Skin epidermis (tissue), 12 donors: Measurements from ENCODE around the gene MORN1.
A peak's percentile ranks its signal among the peaks of the same experiment; 100 is the strongest.
"Not testable (repeated sequence)": the region's sequence is repeated elsewhere in the genome, so short reads cannot be mapped to it uniquely, and the experiment has no call there.

ENCODE experiments used
- H3K27ac ChIP-seq, 21 experiments: fragments of 200-600 bp; sonication (generic) in 11 of 21; one replicate each; pipeline ENCODE4 v1.5.0; 2020; ENCODE audit warnings: mild to moderate bottlenecking in 3 of 21, inconsistent platforms in 2 of 21, moderate library complexity in 2 of 21
- H3K4me3 ChIP-seq, 7 experiments: fragments of 200-600 bp; sonication (generic) in 2 of 7; one replicate each; pipeline ENCODE4 v1.5.0; 2020; ENCODE audit warnings: inconsistent platforms in 2 of 7, mild to moderate bottlenecking in 2 of 7, moderate library complexity in 1 of 7

Gene MORN1

DNA sequence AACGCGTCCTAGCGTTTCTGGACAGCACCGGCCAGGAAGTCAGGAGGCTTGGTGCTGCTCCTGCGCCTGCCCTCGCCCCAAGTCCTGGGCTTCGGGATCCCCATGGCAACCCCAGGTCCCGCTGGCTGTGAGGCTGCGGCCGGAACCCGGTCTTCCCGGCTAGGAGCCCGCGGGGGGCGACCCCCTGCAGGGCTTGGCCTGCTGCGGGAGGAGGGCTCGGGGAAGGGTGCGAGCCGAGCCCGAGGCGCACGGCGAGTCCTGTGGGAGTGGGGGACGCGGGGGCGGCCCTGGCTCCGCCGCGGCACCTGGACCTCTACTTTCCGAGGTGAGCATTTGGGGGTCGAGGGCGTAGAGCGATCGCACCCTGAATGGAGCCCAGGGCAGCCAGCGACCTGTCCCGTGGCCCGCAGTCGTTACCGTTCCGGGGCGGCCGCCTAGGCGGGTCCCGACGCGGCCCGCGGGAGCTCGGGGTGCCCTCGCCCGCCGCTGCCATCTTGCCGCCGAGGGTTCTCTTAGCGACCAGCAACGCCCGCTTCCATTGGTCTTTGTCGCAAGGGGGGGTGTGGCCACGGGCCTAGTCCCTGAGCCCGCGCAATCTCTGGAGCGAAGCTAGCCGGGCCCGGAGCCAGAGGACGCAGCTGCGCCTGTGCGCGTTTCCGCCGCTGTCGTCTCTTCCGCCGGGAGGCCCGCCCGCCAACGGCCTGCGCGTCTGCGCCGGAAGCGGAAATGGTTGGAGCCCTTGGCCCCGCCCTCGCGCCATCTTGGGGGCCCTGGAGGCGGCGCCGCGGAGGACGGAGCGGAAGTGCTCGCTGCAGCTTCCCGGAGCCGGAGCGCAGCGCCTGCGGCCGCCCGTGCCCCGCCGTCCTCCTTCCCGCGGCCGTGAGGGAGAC, at the start of gene MORN1, which contains the start of gene RER1:
Gene MORN1, minus strand, starts transcription at position 514 of the 890 bp plus-strand sequence. Its CDS starts 21 bp downstream, at position 493.
Gene RER1, plus strand, starts transcription at position 801 of the 890 bp plus-strand sequence. CDS start 3,950 bp downstream, outside the sequence.
- H3K4me3 ChIP-seq: peak within 1 kb of the TSS; percentile 76 to 99 (median 97)
- peak within 1 kb of the TSS; percentile 65 to 98 (median 91) for H3K27ac ChIP-seq

DNA sequence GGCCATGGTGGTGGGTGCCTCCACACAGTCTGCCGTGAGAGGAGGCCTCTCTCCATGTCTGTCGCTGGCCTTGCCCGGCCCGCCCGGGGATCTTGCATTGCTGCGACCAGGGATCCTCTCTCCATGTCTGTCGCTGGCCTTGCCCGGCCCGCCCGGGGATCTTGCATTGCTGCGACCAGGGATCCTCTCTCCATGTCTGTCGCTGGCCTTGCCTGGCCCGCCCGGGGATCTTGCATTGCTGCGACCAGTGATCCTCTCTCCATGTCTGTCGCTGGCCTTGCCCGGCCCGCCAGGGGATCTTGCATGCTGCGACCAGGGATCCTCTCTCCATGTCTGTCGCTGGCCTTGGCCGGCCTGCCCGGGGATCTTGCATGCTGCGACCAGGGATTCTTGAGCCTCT, 49.0 kb upstream of the MORN1 start:
- H3K27ac ChIP-seq, H3K4me3 ChIP-seq: not testable (repeated sequence)

DNA sequence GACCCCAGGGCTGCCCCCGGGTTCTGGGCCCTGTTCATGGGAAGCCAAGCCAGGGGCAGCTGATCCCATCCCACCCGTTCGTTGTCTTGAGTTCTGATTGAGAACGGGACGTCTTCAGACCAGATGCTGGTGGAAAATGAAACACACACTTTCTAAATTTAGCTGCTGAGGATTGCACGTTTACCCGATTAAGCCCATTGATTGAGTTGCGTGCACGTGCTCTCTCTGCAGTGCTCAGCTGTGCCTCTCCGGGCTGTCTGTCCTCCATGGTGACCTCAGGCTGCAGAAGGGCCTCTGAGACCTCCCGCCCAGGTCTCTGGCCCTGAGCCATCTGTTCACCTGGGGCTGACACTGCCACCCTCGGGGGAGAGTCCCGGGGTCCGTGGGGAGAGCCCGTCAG, 48.0 kb upstream of the MORN1 start:
- Histone ChIP-seq H3K27ac (no peak overlapping the region), H3K4me3 (no peak overlapping the region)

DNA sequence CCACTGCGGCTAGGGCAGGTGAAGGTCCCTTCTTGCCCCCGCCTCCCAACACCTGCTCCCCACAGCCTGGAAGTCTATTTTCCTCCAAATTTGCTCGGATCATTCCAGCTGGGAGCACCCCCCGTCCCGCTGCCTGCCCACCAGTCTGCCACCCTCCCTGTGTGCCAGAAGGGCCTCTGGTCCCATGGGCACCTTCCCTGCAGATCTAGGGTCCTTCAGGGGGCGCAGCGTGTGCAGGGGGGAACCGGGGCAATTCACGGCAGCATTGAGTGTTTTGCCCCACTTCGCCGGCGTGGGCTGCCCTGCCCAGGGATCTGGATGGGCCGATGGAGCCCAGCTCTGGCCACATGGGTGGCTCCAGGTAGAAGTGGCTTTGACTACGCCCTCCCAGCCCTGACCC, 47.3 kb upstream of the MORN1 start:
- Histone ChIP-seq H3K4me3 (no peak overlapping the region), H3K27ac (no peak overlapping the region)

DNA sequence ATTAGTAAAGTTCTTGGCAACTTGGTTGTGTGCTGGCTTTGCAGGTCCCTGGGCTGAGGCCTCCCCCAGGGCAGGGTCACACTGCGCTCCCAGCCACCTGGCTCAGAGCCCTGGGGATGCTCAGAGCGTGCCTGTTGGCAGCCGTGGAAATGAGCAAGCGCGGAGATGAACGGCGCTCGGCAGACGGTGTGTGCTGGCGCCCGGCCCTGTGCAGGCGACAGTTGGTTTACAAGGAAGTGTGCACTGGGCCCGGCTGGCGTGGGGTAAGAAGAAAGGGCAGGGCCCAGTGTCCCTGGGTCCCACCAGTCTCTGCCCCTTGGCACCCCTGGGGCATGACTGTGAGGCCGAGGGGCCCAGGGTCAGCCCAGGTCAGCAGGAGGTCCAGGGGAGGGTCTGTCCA, 46.7 kb upstream of the MORN1 start:
- Histone ChIP-seq H3K4me3 (no peak overlapping the region), H3K27ac (no peak overlapping the region)

DNA sequence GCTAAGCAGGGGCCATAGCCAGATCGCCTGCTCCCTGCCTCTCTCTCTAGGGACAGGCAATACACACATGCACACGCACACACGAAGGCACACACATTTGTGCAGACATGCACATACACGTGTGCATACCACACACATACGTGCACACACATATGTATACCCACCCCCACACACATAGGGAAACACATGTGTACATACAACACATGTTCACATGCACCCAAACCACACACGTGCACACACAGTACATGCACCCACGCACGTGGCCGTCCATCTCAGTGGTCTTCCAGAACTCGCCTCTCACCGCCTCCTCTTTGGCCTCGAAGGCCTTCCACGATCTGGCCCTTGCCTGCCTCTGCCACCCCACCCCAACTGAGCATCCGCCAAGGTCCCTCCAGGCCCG, 46.3 kb upstream of the MORN1 start:
- Histone ChIP-seq H3K27ac (no peak overlapping the region), H3K4me3 (no peak overlapping the region)

DNA sequence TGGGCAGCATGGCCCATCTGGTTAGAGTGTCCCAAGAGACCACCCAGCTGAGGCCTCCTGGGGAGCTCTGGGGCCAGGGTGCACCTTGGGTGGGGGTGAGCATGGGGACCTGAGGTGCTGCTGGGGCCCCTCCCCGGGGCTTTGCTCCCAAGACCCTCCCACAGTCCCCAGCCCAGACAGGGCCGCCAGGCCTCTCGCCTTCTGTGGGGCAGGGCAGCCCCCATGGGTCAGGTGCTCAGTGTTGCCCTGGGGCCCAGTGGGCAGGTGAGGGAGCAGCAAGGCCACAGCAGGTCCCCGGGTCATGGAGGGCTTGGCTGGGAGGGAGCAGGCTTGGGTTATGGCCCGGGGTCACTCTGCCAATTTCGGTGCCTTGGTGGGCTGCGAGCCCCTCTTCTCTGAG, 45.5 kb upstream of the MORN1 start:
- Histone ChIP-seq H3K4me3 (no peak overlapping the region), H3K27ac (no peak overlapping the region)

DNA sequence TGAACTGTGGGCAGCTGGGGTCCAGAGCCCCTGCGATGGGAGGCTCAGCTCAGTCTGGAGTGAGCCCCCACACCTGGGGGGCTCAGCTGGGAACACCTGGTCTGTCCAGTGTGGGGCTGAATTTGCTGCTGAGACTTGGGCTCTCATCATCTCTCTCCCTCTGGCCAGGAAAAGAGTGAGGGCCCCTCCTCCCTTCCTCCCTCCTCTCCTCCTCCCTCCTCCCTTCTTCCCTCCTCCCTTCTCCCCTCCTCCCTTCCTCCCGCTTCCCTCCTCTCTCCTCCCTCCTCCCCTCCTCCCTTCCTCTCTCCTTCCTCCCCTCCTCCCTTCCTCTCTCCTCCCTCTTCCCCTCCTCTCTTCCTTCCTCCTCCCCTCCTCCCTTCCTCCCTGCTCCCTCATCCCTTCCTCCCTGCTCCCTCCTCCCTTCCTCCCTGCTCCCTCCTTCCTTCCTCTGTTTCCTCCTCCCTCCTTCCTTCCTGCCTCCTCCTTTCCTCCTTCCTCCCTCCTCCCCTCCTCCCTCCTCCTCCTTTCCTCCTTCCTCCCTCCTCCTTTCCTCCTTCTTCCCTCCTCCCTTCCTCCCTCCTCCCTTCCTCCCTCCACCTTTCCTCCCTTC, 44.5 kb upstream of the MORN1 start:
- Histone ChIP-seq H3K4me3 (no peak overlapping the region), H3K27ac (no peak overlapping the region)

DNA sequence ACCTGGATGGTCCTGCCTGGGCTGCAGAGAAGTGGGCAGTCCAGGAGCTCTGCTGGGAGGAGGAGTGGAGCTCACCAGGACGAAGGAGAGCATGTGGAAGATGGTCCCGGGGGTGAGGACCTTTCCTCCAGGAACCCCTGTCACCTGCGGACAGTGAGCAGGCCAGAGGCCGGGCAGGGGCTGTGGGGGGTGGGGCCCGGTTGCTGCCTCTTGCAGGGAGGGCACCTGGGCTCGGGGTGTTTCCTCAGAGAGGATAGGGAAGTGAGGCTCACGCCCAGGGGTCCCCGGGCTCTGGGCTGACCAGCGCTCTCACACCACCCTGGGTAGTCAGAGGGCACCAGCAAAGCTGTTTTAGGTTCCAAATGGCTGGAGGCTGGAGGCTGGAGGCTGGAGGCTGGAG, 43.7 kb upstream of the MORN1 start:
- H3K4me3 ChIP-seq: no peak overlapping the region
- H3K27ac ChIP-seq: no peak overlapping the region

DNA sequence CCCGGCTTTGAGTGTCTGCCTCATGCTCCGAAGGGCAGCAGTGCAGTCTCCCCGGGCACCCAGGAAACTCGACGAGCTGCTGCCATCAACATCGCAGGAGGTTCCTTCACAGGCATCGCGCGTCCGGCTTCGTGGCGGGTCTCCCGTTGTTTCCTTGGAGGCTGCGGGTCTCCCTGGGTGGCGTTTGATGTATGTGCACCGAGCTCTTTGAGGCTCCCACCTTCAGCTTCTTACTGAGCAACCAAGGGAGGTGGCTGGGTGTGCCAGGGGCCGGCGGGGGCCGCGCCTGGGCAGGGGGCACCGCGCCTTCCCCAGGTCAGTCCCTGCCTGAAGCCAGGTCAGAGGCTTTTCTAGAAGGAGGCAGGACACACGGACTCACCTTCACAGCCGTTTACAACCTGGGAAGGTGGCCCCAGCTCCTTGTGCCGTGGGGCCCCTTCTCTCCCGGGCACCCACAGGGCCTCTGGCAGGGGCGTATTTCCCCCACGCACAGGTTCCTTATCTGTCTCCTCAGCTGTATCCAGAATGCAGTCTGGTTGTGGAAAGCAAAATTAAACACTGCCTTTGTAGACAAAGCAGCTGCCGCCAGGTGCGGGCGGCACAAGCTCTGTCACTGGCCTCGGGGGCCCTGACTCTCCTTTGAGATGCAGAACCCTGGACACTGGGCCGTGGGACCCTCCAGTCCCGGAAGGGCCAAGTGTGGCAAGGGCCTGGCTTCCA, 42.7 kb upstream of the MORN1 start:
- Histone ChIP-seq H3K27ac (no peak overlapping the region), H3K4me3 (no peak overlapping the region)

DNA sequence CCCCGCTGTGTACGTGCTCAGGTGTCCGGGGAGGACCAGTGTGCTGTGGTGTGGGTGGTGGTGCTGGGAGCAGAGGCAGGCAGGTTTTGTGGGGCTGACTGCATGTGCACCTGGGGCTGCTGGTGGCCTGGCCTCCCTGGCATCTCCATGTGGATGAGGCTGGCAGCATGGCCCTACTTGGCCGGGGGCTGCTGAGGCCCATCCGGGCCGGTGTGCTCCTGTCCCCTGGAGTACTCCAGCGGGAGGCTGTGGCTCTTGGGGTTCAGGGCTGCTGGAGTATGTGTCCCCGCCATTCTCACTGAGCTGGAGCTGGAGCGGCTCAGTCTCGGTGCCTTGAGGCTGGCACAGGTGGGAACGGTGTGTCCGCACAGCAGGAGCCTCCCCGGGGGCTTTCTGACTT, 41.8 kb upstream of the MORN1 start:
- Histone ChIP-seq H3K4me3 (no peak overlapping the region), H3K27ac (no peak overlapping the region)

DNA sequence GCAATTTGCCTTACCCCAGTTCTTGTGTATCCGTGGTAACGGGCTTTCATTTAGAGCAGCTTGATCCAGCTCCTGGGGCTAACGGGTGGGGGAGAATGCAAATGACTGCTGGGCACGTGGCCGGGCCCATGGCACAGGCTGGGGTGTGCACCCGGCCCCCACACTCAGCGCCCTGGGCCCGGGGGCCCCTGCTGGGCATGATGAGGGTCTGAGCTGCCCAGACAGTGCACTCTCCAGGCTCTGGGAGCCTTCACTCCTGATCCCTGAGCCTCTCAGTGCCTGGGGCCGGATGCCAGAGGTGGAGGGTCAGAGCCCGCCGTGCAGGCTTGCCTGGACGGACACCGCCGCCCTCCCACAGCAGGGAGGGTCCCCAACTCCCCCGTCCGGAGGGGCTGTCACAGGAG, 41.1 kb upstream of the MORN1 start:
- Histone ChIP-seq H3K4me3 (no peak overlapping the region), H3K27ac (no peak overlapping the region)

DNA sequence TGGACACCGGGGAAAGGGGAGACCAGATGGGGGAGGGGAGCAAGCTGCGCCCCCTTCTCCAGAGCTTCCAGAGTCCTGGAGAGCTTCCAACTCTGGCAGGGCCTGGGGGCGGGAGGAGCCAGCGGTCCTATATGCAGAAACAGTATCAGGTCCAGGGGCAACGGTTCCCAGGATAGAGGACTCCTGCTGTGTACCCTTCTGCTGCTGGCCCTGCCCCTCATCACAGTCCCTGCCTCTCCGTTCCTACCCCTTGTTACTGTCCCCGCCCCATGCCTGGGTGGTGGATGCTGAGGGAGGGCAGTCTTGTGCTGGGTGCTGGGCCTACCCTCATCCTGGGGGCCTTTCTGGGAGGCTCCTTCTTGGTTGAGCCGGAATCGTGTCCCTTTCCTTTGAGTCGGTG, 40.2 kb upstream of the MORN1 start:
- H3K4me3 ChIP-seq: peak overlapping the region in 1 of 7 experiments; percentile 31
- peak overlapping the region in 3 of 21 experiments; percentile 6 to 47 (median 19) for H3K27ac ChIP-seq

DNA sequence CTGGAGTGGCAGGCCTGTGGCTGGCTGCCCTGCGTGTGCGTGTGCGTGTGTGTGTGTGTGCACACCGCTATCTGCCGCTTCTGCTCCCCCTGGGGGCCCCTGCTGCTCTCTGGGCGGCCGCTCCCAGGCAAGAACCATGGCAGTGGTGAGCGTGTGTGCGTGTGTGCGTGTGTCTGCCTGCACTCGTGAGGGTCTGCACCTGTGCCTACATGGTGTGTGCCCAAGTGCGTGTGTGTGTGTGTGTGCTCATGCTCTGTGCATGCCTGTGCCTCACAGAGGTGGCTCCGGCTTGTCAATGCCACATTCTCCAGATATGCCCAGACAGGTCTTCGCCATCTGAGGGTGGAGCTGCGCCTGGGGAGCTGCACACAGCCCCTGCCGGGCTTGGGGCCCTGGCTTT, 39.7 kb upstream of the MORN1 start:
- H3K27ac ChIP-seq: peak overlapping the region in 2 of 21 experiments; percentile 6 to 19
- H3K4me3 ChIP-seq: peak overlapping the region in 1 of 7 experiments; percentile 31

DNA sequence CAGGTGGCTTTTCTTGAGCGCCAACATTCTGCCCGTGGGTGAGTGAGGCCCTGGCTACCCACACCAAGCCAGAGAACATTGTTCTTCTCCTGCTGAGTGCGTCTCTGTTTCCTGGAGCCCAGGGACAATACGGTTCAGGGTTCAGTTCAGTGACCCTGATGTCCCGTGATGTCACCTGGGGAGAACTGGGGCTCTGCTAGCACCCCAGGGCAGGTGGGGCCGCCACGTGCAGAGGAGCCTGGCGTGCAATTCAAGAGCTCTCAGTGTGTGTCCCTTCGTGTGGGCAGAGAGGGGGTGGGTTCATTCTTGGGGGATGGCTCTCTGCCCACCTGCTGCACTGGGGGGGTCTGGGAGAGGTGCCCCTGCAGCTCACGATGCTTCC, 39.2 kb upstream of the MORN1 start:
- Histone ChIP-seq H3K4me3 (no peak overlapping the region), H3K27ac (peak overlapping the region in 2 of 21 experiments; percentile 6 to 19)

DNA sequence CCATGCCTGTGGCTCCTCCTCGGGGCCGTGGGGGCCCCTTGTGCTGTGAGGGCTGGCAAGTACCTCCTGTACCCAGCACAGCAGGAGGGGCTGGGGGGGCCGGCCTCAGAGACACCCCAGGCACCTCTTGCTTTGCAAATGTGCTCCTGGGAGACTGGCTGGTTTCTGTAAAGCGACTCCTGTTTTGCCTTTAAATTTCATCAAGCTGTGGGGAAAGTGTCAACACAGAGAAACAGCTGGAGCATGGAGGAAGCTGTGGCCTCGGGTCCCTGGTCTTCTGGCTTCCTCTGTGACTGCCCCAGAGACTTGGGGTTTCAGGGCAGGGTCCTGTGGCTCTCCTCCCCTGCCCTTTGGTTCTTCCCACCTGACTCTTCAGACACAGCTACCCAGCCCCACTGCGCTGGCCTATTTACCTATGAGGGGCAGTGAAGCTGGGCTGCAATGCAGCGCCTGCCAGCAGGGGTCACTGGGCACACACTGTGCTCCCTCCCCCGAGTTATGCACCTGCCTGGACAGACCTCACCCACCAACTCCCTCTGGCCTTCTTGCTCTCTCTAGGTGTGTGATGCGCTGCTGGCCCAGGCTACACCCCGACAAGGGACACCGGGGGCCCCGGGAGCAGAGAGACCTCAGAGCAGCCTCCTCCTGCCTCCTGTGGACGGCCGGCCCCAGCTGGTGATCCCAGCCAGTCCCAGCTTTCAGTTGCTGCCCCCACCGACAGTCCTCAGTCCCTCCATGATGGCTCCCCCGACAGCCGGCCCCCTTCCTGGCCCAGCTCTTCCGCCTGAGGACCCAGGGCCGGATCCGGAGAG, 38.6 kb upstream of the MORN1 start:
- Histone ChIP-seq H3K4me3 (peak overlapping the region in 1 of 7 experiments; percentile 43), H3K27ac (peak overlapping the region in 8 of 21 experiments; percentile 68 to 92 (median 84))

DNA sequence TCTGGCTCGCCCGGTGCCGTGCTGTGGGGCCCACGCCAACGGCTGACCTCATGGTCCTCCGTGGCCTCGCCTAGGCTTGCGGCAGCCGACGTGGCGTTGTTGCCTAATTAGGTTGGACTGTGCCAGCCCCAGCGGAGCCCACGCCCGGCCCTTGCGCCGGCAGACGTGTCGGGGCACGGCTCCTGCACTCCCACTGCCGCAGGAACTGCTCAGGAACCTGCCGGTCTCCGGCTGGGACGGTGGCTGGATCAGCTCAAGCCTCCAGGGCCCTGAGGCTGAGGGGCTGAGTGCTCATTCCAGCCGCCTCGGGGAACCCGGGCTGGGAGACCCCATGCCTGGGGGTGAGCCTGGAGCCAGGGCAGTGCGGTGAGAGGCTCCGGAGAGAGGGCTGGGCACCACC, 37.1 kb upstream of the MORN1 start:
- peak overlapping the region in 20 of 21 experiments; percentile 39 to 92 (median 79) for H3K27ac ChIP-seq
- H3K4me3 ChIP-seq: peak overlapping the region in 6 of 7 experiments; percentile 3 to 43 (median 24)

DNA sequence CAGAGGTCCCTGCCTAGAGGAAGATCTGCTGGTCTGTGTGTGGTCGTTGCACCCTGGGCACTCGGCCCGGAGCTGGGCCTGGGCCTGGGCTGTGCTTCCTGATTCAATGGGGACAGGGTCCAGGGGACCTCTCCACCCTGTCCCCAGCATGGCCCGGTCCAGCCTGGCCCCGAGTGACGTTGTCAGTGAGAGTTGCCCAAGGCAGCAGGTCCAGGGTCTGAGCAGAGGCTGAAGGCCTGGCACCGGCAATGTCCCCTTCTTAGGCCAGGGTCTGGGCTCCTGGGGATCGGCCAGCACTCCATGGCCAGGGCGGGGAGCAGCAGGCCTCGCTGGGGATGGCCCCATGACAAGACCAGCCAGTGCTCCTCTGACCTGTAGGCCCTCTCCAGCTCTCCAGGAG, 36.6 kb upstream of the MORN1 start:
- peak overlapping the region in 2 of 7 experiments; percentile 13 to 43 for H3K4me3 ChIP-seq
- H3K27ac ChIP-seq: peak overlapping the region in 20 of 21 experiments; percentile 23 to 92 (median 76)

DNA sequence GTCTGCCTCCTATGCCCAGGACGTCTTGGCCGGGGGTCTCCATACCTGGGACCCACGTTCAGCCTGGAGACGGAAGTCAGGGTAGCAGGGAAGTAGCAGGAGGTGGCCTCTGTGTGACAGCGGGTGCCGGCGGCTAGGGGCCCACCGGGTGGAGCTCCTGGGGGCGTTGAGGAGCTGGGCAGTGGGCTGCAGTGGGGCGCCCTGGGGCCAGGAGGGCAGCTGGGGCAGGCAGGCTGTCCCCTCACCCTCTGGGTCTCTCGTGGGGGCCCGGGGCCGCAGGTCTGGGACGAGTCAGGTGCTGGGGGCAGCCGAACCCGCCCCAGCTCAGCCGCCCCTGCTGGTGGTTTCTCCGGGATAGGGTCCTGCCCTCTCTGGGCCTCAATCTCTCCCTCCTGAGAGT, 35.7 kb upstream of the MORN1 start:
- Histone ChIP-seq H3K4me3 (no peak overlapping the region), H3K27ac (peak overlapping the region in 2 of 21 experiments; percentile 33 to 91)
